Gastrocnemius medialis (tissue), 4 donors: ENCODE results near the gene RYR2. TPM values are rescaled to one million over a fixed set of nuclear protein-coding genes. Genes with fewer than 3 reads are reported as not detected.

Source experiments
- ATAC-seq, 2 donors: fragments of 150-250 bp; one replicate each; pipeline ENCODE4 v1.9.1; 2016
- DNase-seq, 2 donors: peaks; one replicate each; pipeline ENCODE4 v3.0.0-alpha.2; 2019
- H3K27ac ChIP-seq, 4 donors: fragments of 200-600 bp; sonication (generic); 1 replicate in 1 of 4; 2 replicates in 3 of 4; pipeline ENCODE4 v1.5.1; 2016 to 2018; ENCODE audit warnings: mild to moderate bottlenecking in 2 of 4, moderate library complexity in 1 of 4
- H3K27me3 ChIP-seq, 3 donors: fragments of 200-600 bp; sonication (generic) in 2 of 3; 1 replicate in 1 of 3; 2 replicates in 2 of 3; pipeline versions ENCODE4 v1.5.1 to v1.6.0; 2016 to 2019; ENCODE audit warnings: mild to moderate bottlenecking in 1 of 3, moderate library complexity in 1 of 3
- H3K36me3 ChIP-seq, 2 donors: fragments of 200-600 bp; sonication (generic) in 1 of 2; one replicate each; pipeline ENCODE4 v1.5.1; 2017 to 2018
- H3K4me1 ChIP-seq, 2 donors: fragments of 200-600 bp; sonication (generic) in 1 of 2; one replicate each; pipeline ENCODE4 v1.5.1; 2016 to 2017; ENCODE audit warnings: mild to moderate bottlenecking in 2 of 2
- H3K4me3 ChIP-seq, 4 donors: fragments of 200-600 bp; sonication (generic) in 3 of 4; 1 replicate in 1 of 4; 2 replicates in 3 of 4; pipeline ENCODE4 v1.5.1; 2016 to 2019; ENCODE audit warnings: mild to moderate bottlenecking in 2 of 4
- H3K9me3 ChIP-seq, 3 donors: fragments of 200-600 bp; sonication (generic) in 2 of 3; 1 replicate in 1 of 3; 2 replicates in 2 of 3; pipeline ENCODE4 v1.5.1; 2016 to 2019
- POLR2A ChIP-seq, 2 donors: fragments of 450-650 bp; IDR thresholded peaks; one replicate each; pipeline ENCODE4 v1.6.1; 2017; ENCODE audit warnings: antibody characterized with exemption in 2 of 2, mild to moderate bottlenecking in 2 of 2, moderate library complexity in 2 of 2
- in situ Hi-C, 4 donors: fragments of 200-750 bp; cut with MboI; loops; one replicate each; pipeline versions ENCODE4 v1.15.0 to v1.8.0; 2017; ENCODE audit warnings: low sequenced_read_pairs in 4 of 4
- intact Hi-C: fragments of 100-400 bp; cut with DNase I; formaldehyde crosslinking; loops from one replicate; pipeline ENCODE4 v1.15.1; 2023; ENCODE audit warnings: low total_unique reads
- total RNA-seq, 4 donors: library from RNA; depleted of rRNA; stranded (reverse); fragments of >200 nt; gene quantifications; one replicate each; pipeline versions ENCODE4 v1.1.0 to v1.2.3, GENCODE V29; 2016
- TF ChIP-seq, protein P1 (sequence below), 5 experiments: fragments of 450-650 bp in 3 of 5; fragments of 200-600 bp in 2 of 5; sonication (generic) in 2 of 5; IDR thresholded peaks in 4 of 5; conservative IDR thresholded peaks in 1 of 5; 1 replicate in 4 of 5; 2 replicates in 1 of 5; pipeline ENCODE4 v1.5.1; 2016 to 2019; ENCODE audit warnings: antibody characterized with exemption in 5 of 5, mild to moderate bottlenecking in 3 of 5, moderate library complexity in 3 of 5

RYR2 gene
- total RNA-seq, 4 donors from 2014 or later = 0.04 to 0.16 (median 0.07) TPM

DNA sequence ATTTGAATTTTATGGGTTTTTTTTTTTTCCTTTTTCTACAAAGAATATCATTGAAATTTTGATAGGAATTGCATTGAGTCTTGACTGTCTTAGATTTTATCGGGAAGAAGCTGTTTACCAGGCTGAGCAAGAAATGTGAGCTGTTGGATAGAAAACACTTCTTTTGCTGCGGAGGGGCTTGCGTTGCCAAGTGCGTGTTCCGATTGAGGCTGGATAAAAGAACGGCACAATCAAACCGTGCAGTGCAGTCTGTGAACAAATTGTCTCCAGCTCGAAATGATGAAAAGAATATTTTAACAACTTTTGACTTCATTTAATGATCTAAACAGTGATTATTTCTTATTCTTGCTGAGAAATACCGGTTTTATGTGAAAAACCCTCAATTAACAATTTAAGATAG is 149.4 kb downstream of the RYR2 start:
- no peak for ATAC-seq
- no peak for DNase-seq
- H3K4me3 ChIP-seq = no peak overlapping the region

DNA sequence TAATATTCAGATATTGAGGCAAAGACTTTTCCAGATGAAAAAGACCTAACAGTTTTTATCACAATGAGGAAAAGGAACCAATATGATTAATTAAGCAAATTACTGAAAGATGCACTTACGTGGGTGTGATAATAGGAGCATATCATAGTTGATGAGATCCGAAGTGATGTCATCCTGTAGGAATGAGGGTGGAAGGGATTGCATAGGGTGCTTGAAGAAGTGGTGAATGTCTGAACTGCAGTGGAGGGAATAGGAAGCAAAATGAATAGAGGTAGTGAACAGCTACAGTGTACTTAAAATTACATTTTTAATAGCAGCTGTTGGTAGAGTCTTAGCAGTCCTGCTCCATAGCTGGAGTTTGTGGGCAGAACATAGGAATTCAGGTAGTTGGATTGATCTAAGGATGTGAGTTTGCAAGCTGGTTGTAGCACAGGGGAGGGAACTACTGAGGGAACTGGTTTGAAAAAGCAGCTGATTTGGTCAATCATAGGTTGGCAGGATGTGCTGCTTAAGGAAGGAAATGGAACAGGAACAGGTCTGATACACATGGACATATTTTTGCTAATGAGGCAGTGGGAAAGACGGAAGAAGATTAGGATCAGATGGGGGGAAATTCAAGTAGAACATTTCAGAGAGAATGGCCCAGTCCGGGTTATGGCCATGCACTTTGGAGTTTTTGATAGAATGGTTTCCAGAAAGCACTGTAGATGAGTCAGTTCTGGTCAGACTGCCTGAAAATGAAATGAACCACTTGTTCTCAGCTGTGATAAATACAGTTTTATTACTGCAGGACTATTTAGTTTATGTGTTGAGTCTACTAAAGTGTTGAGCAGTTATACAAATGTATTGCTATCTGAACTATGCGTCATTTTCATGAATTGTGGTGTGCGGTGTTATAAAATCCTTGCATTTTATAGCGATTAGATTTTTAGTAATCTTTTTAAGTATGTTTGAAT is 155.8 kb downstream of the RYR2 start:
- DNase-seq = no peak
- TF ChIP-seq, protein P1, sequence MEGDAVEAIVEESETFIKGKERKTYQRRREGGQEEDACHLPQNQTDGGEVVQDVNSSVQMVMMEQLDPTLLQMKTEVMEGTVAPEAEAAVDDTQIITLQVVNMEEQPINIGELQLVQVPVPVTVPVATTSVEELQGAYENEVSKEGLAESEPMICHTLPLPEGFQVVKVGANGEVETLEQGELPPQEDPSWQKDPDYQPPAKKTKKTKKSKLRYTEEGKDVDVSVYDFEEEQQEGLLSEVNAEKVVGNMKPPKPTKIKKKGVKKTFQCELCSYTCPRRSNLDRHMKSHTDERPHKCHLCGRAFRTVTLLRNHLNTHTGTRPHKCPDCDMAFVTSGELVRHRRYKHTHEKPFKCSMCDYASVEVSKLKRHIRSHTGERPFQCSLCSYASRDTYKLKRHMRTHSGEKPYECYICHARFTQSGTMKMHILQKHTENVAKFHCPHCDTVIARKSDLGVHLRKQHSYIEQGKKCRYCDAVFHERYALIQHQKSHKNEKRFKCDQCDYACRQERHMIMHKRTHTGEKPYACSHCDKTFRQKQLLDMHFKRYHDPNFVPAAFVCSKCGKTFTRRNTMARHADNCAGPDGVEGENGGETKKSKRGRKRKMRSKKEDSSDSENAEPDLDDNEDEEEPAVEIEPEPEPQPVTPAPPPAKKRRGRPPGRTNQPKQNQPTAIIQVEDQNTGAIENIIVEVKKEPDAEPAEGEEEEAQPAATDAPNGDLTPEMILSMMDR (IDR thresholded peaks at IDR 0.05 in 4 of 5, conservative IDR thresholded peaks at IDR 0.05 in 1 of 5) = no peak
- TF ChIP-seq POLR2A (IDR thresholded peaks at IDR 0.05) = no peak
- no peaks in the 10 kb centered on the region for H3K36me3 ChIP-seq
- no peaks in the 10 kb centered on the region for H3K27me3 ChIP-seq
- no peak overlapping the region for H3K4me3 ChIP-seq
- in situ Hi-C loops (no loop called here), intact Hi-C loops (no loop called here)
- no peak for ATAC-seq
- no peaks in the 10 kb centered on the region for H3K4me1 ChIP-seq
- H3K9me3 ChIP-seq = no peaks in the 10 kb centered on the region
- H3K27ac ChIP-seq = no peak overlapping the region

More for the DNA sequence above, 149.4 kb downstream of the RYR2 start:
- TF ChIP-seq, protein P1 (IDR thresholded peaks at IDR 0.05 in 4 of 5, conservative IDR thresholded peaks at IDR 0.05 in 1 of 5) = no peak
- TF ChIP-seq POLR2A (IDR thresholded peaks at IDR 0.05) = no peak
- intact Hi-C loops = no loop called here
- H3K9me3 ChIP-seq = no peaks in the 10 kb centered on the region
- H3K27ac ChIP-seq = no peak overlapping the region
- no peaks in the 10 kb centered on the region for H3K36me3 ChIP-seq
- in situ Hi-C loops = no loop called here
- H3K4me1 ChIP-seq = no peaks in the 10 kb centered on the region
- H3K27me3 ChIP-seq = no peaks in the 10 kb centered on the region

DNA sequence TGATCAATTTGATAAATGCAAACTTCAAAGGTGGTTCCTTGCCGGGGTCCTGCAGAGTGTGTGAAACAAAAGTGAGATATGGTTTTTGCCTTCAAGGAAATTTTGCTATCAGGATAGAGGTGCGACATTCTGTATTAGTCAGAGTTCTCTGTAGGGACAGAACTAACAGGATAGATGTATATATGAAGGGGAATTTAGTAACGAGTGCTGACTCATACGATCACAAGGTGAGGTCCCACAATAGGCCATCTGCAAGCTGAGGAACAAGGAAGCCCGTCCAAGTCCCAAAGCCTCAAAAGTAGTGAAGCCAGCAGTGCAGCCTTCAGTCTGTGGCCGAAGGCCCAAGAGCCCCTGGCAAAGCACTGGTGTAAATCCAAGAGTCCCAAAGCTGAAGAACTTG is 157.0 kb downstream of the RYR2 start:
- TF ChIP-seq POLR2A (IDR thresholded peaks at IDR 0.05) = no peak
- TF ChIP-seq, protein P1 (IDR thresholded peaks at IDR 0.05 in 4 of 5, conservative IDR thresholded peaks at IDR 0.05 in 1 of 5) = no peak
- no peaks in the 10 kb centered on the region for H3K4me1 ChIP-seq
- in situ Hi-C loops (no loop called here), intact Hi-C loops (no loop called here)
- H3K36me3 ChIP-seq = no peaks in the 10 kb centered on the region
- H3K27ac ChIP-seq = no peak overlapping the region
- no peaks in the 10 kb centered on the region for H3K27me3 ChIP-seq
- no peaks in the 10 kb centered on the region for H3K9me3 ChIP-seq
- ATAC-seq (no peak), DNase-seq (no peak)
- no peak overlapping the region for H3K4me3 ChIP-seq

- no peak for ATAC-seq
- no peak overlapping the region for H3K4me3 ChIP-seq
- TF ChIP-seq, protein P1 (IDR thresholded peaks at IDR 0.05 in 4 of 5, conservative IDR thresholded peaks at IDR 0.05 in 1 of 5) = no peak
- no peak for TF ChIP-seq POLR2A (IDR thresholded peaks at IDR 0.05)
- DNase-seq = no peak
- H3K9me3 ChIP-seq = no peaks in the 10 kb centered on the region
- intact Hi-C loops (no loop called here), in situ Hi-C loops (no loop called here)
- no peak overlapping the region for H3K27ac ChIP-seq
- H3K27me3 ChIP-seq = no peaks in the 10 kb centered on the region
- H3K36me3 ChIP-seq = no peaks in the 10 kb centered on the region
- H3K4me1 ChIP-seq = no peaks in the 10 kb centered on the region
Measured at GRCh38 chr1:237201155-237201554, 159.2 kb downstream of the RYR2 start.
